GM23248 (cell line): Measurements from ENCODE around the gene COX19.

Experiments used
- EZH2 ChIP-seq: fragments of 200-600 bp; sonication (generic); IDR thresholded peaks from 2 replicates; pipeline ENCODE4 v1.6.1; 2018; ENCODE audit warnings: antibody characterized with exemption, mild to moderate bottlenecking; ENCODE audit not compliant: insufficient read depth, poor library complexity, severe bottlenecking
- EZH2phosphoT487 ChIP-seq: fragments of 200-600 bp; sonication (generic); IDR thresholded peaks from 2 replicates; pipeline ENCODE4 v1.6.1; 2018; ENCODE audit warnings: antibody characterized with exemption, moderate library complexity, mild to moderate bottlenecking, low read depth; ENCODE audit not compliant: insufficient read depth

DNA sequence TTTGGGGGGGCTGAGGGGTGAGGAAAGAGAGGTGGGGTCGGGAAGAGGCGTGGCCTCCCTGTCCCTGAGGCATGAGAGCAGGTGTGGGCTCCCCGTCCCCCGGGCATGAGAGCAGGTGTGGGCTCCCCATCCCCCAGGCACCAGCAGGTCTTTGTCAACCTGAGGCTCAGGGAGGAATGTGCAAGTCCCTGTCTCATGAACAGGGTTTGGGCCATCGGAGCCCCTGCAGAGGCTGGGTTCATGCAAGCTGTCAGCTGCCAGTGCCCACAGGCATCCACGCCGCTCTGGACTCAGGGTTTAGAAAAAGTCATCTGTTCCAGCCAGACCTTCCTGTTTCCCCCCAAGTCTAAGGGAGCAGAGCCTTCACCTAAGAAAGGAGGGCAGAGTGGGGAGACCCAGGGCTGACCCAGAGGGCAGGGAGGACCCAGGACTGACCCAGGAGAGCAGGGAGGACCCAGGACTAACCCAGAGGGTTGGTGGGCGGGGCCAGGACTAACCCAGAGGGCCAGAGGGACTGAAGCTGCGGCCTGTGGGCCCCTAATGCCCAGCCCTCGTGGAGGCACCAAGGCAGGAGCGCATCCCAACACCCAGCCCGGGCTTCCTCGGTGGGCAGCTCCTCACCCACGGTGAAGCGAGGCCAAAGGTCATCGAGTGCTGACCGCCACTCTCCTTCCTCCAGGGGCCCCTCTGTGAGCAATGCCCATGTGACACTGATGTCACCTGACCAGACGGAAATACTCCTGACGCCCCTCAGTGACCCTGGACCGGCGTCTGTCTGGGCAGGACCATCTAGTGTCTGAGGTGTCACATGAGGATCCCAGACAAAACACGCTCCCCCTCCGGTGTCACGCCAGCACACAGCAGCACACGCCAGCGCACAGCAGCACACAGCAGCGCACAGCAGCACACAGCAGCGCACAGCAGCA lies 40.1 kb upstream of the COX19 start:
- TF ChIP-seq EZH2 (no peak), EZH2phosphoT487 (no peak)
